ENCODE results near the gene SDS. TPM values are rescaled to one million over a fixed set of nuclear protein-coding genes. Genes with fewer than 3 reads are reported as not detected.

The SDS gene
- total RNA-seq, 1 experiment from 2014 or later: not detected

DNA sequence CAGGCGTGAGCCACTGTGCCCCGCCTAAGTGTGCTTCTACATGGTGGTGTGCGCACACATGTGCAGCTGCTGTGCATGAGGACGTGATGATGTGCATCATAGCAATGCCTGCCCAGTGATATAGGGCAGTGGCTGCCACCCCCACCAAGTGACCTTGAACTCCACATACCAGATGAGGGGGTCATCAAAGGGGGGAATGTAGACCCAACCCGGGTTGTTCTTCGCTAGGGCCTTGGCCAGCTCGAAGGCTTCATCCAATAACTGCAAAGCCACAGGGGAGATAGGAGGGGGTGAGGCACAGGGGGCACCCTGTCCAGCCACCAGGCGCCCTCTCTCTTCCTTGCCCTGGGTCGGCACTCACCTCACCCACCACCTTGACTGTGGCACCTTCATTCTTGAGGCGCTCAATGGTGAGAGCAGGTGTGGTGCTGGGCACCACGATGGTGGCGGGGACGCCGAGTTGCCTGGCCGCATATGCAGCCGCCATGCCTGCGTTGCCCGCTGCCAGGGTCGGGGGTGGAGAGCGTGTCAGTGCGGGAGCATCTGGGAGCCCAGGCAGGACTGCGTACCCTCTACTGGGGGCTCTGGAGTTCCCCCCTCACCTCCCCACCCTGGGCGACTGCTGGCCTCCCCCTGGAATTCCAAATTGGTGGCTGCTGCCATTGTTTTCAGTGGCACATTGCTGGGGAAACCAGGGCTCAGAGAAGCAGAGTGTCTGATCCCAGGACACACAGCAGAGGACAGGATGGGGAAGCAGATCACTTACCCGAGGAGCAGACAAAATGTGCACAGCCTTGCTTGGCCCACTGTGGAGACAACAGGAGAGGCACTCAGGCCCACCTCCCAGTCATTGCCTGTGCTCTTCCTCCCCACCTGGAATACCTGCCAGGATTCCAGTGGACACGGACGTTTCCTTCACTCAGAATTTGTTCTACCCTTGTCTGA is 5.1 kb downstream of the SDS start:
- no peak overlapping the region for H2BK120ac ChIP-seq (ENCODE audit: low read depth, low read length, poor library complexity, severe bottlenecking)
- Mint-ChIP-seq H3K27ac (peak overlapping the region in 1 of 3 experiments; percentile 44; a peak in 1 of 7 replicates), H3K9me3 (no peaks in the 10 kb centered on the region), H3K27me3 (ENCODE audit: low read depth) (peaks cover 9% of the 10 kb centered on the region), H3K36me3 (ENCODE audit: insufficient read depth in 1 of 3, low read depth in 3 of 3) (no peaks in the 10 kb centered on the region), H3K4me3 (no peak overlapping the region), H3K4me1 (peaks cover 5 to 20% of the 10 kb centered on the region in 2 experiments)
- no peaks in the 10 kb centered on the region for H3K4me1 ChIP-seq (ENCODE audit: insufficient read depth, low read length)
- no peak overlapping the region for H3K18ac ChIP-seq (ENCODE audit: insufficient read length, low read depth, low read length)
- no peak overlapping the region; the same call in 1 of the 2 replicates for H3K14ac ChIP-seq (ENCODE audit: insufficient read depth, low read length)
- DNase-seq: no peak
- H3T11ph ChIP-seq (ENCODE audit: low read length): no peak overlapping the region
- H4K8ac ChIP-seq (replicated peaks; ENCODE audit: insufficient read length, low read depth, low read length): no peak overlapping the region
- H3K27me3 ChIP-seq (ENCODE audit: insufficient read depth, low read length): no peaks in the 10 kb centered on the region
- no CpG with 5 or more reads among the region's 26 CpGs for WGBS (ENCODE audit: extremely low coverage, insufficient read length, low lambda C conversion rate)
- no peak overlapping the region for H2BK20ac ChIP-seq (ENCODE audit: low read depth, low read length, poor library complexity, severe bottlenecking)
- no peak overlapping the region for H3K27ac ChIP-seq (ENCODE audit: insufficient read length, low read depth, low read length)
- H3K9me3 ChIP-seq (ENCODE audit: control insufficient read depth, low read depth, low read length): no peaks in the 10 kb centered on the region
- H4K5ac ChIP-seq (ENCODE audit: insufficient read length, low read depth, low read length): no peak overlapping the region
- H3K79me1 ChIP-seq (ENCODE audit: insufficient read depth, low read depth, low read length, poor library complexity, severe bottlenecking): no peaks in the 10 kb centered on the region
- H2BK15ac ChIP-seq (ENCODE audit: low read depth, low read length): no peak overlapping the region
- no peak overlapping the region for H3K23ac ChIP-seq (ENCODE audit: insufficient read length, low read depth, low read length)
- no peak overlapping the region for H3K4ac ChIP-seq (ENCODE audit: low read depth, low read length)
- TF ChIP-seq, protein P1, sequence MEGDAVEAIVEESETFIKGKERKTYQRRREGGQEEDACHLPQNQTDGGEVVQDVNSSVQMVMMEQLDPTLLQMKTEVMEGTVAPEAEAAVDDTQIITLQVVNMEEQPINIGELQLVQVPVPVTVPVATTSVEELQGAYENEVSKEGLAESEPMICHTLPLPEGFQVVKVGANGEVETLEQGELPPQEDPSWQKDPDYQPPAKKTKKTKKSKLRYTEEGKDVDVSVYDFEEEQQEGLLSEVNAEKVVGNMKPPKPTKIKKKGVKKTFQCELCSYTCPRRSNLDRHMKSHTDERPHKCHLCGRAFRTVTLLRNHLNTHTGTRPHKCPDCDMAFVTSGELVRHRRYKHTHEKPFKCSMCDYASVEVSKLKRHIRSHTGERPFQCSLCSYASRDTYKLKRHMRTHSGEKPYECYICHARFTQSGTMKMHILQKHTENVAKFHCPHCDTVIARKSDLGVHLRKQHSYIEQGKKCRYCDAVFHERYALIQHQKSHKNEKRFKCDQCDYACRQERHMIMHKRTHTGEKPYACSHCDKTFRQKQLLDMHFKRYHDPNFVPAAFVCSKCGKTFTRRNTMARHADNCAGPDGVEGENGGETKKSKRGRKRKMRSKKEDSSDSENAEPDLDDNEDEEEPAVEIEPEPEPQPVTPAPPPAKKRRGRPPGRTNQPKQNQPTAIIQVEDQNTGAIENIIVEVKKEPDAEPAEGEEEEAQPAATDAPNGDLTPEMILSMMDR (conservative IDR thresholded peaks at IDR 0.05): no peak
- H2BK12ac ChIP-seq (ENCODE audit: insufficient read length, low read depth, low read length): no peak overlapping the region
- H3K56ac ChIP-seq (ENCODE audit: insufficient read length, low read depth, low read length): no peak overlapping the region
- no peak overlapping the region for H2BK5ac ChIP-seq (ENCODE audit: insufficient read length, low read length)
- no peak overlapping the region for H2AK5ac ChIP-seq (ENCODE audit: insufficient read length, low read length)
- no peak overlapping the region for H4K91ac ChIP-seq (ENCODE audit: insufficient read length, low read depth, low read length)
- no peak overlapping the region for H3K9ac ChIP-seq (ENCODE audit: extremely low read depth, insufficient read length, low read length)
- no peaks in the 10 kb centered on the region for H3K79me2 ChIP-seq (ENCODE audit: insufficient read depth, low read length)
- H2AFZ ChIP-seq (ENCODE audit: low read length): no peak overlapping the region
- no peak overlapping the region for H3K4me2 ChIP-seq (ENCODE audit: insufficient read depth, insufficient read length, low read length)
- H4K20me1 ChIP-seq (ENCODE audit: control insufficient read depth, insufficient read depth, insufficient read length): no peaks in the 10 kb centered on the region
- no peaks in the 10 kb centered on the region for H3K23me2 ChIP-seq (ENCODE audit: insufficient read length, low read depth, low read length, poor library complexity, severe bottlenecking)
